ENCODE data around the gene HEATR5A.
"Not testable (repeated sequence)": the region's sequence is repeated elsewhere in the genome, so short reads cannot be mapped to it uniquely, and the experiment has no call there.

HEATR5A gene

DNA sequence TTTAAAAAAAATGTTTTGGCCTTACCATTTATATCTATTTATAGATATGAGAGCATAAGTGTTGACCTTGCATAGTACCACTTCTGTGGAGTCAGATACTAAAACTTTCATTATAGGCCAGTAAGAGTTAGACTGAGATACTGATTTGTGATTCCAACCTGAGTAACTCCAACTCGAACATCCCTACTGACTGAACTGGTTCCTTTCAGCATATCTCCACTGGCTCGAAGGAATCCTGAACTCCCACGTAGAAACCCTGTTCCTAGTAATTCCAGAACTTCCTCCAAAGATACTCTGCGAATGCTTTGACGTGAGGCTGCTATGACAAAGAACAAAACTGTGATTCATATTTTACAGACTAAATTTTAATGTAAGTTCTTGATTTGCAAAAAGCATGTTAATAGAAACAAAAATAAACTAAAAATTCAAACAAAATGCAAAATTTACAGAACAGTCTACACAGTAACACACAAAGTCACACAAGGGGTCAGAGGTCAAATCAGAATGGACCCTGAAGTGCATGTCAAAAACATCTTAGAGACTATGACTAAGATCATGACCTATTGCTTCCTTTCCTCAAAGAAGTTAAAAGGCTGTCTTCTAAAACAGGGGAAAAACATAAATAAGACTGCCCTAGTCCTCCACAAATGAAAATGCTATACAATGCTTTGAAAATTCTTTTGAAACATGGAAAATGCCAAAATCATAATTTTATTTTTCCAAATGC is 31.5 kb downstream of the HEATR5A start:
- no peak for DNase-seq

- no peak for DNase-seq
Measured at GRCh38 chr14:31387091-31387490, 33.3 kb downstream of the HEATR5A start.

DNA sequence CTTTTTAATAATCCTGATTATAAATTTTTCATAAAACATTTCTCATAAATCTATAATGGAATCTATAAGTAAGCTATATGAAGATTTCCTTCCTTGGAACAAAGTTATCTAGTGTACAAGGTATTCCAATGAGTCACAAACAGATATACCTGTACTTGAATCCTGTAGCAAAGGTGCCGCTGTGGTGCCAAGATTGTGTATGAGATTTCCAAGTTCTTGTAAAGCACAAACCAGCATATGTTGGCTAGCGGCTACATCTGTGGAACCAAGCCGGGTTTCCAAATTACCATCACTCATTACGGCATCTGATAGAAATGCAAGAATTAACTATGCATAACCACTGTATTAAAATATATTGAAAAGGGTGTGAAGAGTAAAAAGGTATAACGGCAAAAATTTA is 34.1 kb downstream of the HEATR5A start:
- DNase-seq, result no peak

DNA sequence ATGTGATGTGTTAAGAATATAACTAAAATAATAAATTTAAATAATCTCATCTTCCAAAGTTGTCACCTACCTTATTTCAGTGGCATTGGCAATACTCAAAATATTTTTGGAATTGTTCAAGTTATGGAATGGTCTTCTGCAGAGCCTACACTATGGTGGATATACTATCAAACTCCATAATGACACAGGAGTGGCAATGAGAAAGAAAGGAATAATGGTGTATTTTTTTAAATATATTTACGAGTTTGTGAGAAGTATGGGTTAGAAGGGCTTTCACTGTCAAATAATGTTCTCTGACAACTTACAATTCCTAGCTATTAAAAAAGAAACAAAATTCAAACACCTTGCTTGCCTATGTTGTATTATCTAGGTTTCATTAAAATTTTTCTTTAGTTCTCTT is 38.1 kb downstream of the HEATR5A start:
- no peak for DNase-seq

- DNase-seq, result no peak
Measured at GRCh38 chr14:31380106-31380505, 40.2 kb downstream of the HEATR5A start.

DNA sequence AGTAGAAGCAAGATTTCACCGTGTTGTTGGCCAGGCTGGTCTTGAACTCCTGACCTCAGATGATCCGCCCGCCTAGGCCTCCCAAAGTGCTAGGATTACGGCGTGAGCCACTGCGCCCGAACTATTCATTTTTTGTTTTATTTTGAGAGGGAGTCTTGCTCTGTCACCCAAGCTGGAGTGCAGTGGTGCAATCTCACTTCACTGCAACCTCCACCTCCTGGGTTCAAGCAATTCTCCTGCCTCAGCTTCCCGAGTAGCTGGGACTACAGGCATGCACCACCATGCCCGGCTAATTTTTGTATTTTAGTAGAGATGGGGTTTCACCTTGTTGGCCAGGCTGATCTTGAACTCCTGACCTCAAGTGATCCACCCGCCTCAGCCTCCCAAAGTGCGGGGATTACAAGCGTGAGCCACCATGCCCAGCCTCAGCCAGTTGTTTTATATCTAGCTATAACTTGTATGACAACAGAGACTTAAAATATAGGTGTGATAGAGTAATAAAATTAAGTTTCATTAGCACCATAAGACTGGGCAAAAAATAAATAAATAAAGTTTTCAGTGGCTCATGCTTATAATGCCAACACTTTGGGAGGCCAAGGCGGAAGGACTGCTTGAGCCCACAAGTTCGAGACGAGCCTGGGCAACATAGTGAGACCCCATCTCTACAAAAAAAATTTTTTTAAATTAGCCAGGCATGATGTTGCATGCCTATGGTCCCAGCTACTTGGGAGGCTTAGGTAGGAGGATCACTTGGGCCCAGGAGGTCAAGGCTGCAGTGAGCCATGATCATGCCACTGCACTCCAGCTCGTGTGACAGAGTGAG is 41.0 kb downstream of the HEATR5A start:
- not testable (repeated sequence) for DNase-seq

- no peak for DNase-seq
Measured at GRCh38 chr14:31377433-31377832, 42.9 kb downstream of the HEATR5A start.

- no peak for DNase-seq
Measured at GRCh38 chr14:31371646-31372045, 48.7 kb downstream of the HEATR5A start.

DNA sequence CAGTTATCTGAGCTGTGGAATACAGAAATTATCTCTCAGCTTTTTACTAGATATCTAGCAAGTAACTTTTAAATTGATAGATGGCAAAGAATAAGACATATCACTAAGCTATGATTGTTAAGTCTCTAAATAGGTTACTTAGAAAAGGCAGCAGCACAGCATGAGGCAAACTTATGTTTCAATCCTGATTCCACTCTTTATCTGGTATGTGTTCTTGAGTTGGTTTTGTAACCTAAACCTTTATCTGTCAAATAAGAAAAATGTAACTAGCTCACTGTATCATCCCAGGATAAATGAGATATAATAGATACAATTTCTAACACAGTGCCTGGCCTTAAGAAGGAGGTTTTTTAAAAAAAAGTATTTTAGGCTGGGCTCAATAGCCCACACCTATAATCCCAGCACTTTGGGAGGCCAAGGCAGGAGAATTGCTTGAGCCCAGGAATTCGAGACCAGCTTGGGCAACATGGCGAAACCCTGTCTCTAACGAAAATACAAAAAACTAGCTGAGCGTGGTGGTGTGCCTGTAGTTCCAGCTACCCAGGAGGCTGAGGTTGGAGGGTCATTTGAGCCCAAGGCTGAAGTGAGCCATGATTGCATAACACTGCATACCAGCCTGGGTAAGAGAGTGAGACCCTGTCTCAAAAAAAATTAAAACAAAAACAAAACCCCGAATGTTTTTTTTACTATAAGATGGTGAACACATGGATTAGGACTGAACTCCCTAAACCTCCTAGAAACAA is 56.8 kb downstream of the HEATR5A start:
- no peak for DNase-seq

GRCh38 chr14:31362746-31363145 is 57.6 kb downstream of the HEATR5A start:
- no peak for DNase-seq

DNA sequence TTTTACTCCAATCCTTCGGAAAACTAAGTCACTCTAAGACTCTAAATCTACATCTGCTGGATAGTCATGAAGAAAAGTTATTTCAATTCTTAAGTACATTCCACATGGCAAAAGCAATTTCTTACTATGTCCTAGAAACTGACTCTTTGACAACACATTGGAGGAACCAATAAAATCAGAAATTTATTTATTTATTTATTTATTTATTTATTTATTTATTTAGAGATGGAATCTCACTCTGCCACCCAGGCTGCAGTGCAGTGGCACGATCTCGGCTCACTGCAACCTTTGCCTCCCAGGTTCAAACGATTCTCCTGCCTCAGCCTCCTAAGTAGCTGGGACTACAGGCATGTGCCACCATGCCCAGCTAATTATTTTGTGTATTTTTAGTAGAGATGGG is 58.6 kb downstream of the HEATR5A start:
- not testable (repeated sequence) for DNase-seq

GRCh38 chr14:31360919-31361662 is 59.3 kb downstream of the HEATR5A start:
- DNase-seq, result no peak

DNA sequence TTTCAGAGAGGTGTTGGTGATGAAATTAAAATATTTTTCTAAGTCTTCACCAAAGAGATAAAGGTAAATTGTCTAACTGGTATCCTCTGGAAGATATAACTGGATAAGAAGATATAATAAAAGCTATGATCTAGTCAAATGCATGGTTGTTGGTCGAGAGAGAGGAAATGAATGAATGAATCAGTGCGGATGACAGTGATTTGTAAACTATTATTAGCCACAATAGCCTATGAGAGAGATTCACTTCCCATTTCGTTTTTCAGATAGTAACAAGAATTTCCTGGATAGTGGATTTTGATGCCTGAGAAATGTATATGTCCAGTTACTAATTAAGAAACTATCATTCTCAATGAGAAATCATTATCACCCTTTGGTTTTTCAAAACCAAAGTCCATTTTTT is 63.1 kb downstream of the HEATR5A start:
- no peak for DNase-seq

DNA sequence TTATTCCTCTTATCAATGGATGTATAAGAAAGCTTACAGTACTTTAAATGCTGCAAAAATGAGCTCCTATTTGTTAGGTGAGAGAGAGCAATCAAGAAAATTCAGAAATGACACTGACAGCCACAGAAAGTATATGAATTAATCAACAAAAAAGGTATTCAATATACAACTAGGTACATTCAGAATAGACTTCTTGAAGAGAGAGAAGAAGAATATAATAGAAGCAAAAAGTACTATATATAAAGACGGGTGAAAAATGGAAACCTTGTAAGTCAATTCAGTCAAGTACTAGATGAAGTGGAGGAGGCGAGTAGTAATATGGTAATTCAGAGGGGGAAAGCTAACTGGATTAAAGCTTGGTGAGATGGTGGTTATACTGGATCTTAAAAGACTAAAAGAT is 74.3 kb downstream of the HEATR5A start:
- DNase-seq, result no peak

DNA sequence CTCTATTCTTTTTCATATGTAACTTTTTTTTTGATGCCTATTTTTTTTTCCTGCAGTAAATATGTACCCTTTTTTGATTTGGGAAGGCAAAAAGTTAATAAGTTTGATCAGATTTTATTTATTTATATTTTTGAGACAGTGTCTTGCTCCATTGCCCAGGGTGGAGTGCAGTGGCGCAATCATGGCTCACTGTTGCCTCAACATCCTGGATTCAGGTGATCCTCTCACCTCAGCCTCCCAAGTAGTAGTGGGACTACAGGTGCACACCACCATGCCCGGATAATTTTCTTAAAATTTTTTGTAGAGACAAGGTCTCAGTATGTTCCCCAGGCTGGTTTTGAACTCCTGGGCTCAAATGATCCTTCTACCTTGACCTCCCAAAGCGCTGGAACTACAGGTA is 79.1 kb downstream of the HEATR5A start:
- DNase-seq, result no peak

- no peak for DNase-seq
Measured at GRCh38 chr14:31340297-31341063, 79.9 kb downstream of the HEATR5A start.

DNA sequence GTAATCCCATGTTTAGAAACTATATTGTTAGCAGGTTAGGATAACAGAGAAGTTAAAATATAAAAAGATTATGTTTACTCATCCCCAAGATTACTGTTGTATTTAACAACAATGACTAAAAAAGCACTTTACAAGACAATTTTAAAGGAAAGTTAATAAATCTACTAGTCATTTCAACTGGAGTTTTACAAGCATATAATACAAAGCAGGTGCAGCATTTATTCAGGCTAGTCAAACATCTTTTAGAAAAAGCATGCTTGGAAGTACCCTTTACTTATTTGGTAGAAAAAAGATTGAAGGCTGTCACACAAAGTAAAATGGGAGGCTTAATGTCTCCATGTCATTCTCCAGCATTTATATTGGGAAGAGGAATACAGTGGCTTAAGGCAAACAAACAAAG is 80.6 kb downstream of the HEATR5A start:
- DNase-seq, result no peak

- DNase-seq, result no peak
Measured at GRCh38 chr14:31337331-31337730, 83.0 kb downstream of the HEATR5A start.

DNA sequence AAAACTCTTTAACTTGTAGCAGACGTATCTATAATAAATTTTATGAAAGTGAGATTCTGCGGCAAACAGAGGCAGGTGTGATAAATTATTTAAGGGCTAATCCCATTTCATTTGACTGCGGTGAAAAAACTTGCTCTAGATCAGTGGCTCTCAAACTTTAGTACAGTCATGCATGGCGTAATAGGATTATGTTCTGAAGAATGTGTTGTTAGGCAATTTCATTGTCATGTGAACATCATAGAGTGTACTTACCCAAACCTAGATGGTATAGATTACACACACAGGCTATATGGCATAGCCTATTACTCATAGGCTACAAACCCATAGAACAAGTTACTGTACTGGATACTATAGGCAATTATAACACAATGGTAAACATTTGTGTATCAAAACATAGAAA is 83.7 kb downstream of the HEATR5A start:
- DNase-seq, result no peak

DNA sequence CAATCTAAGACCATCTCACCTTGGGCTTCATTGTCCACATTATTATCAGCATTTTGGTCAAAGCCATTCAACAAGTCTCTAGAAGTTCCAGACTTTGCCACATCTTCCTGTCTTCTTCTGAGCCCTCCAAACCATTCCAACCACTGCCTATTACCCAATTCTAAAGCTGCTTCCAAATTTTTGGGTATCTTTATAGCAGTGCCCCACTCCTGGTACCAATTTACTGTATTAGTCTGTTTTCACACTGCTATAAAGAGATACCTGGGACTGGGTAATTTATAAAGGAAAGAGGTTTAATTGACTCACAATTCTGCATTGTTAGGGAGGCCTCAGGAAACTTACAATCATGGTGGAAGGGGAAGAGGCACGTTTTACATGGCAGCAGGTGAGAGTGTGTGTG is 89.0 kb downstream of the HEATR5A start:
- not testable (repeated sequence) for DNase-seq

- DNase-seq, result not testable (repeated sequence)
Measured at GRCh38 chr14:31329876-31330521, 90.4 kb downstream of the HEATR5A start.
